A673 (cell line): ENCODE measurements around the gene BIRC5. TPM values are rescaled to one million over a fixed set of nuclear protein-coding genes. Genes with fewer than 3 reads are reported as not detected.

ENCODE experiments used
- BruUV-seq: library from RNA; stranded (reverse); fragments of 400-500 nt; replicated peaks from 2 replicates; lab custom pipeline; 2021; lab: Mats Ljungman, UMichigan
- CTCF ChIA-PET: fragments of 300-600 bp; sonication (Branson Sonifier 250); formaldehyde crosslinking; loops from one replicate; lab custom pipeline; 2022; ENCODE audit warnings: antibody characterized with exemption; lab: Charles Lee
- POLR2A ChIA-PET: fragments of 300-600 bp; sonication (Branson Sonifier 250); formaldehyde crosslinking; loops from one replicate; lab custom pipeline; 2022; ENCODE audit warnings: antibody characterized with exemption; ENCODE audit not compliant: low non-redundant PET; lab: Charles Lee
- DNase-seq: peaks from one replicate; pipeline ENCODE4 v3.0.0-alpha.2; 2015; ENCODE audit warnings: low spot score
- H3K27ac ChIP-seq: fragments of 200-600 bp; sonication (generic); 2 replicates; pipeline ENCODE4 v1.5.1; 2016; ENCODE audit warnings: mixed run types, low read depth, mild to moderate bottlenecking, mixed read lengths, antibody characterized with exemption, low read length; ENCODE audit not compliant: poor library complexity, severe bottlenecking
- H3K27me3 ChIP-seq: fragments of 200-600 bp; sonication (generic); replicated peaks from 2 replicates; pipeline ENCODE4 v1.6.1; 2017; ENCODE audit warnings: mixed run types, low read depth, mild to moderate bottlenecking, mixed read lengths, antibody characterized with exemption, low read length; ENCODE audit not compliant: insufficient read depth, poor library complexity
- H3K36me3 ChIP-seq: fragments of 200-600 bp; sonication (generic); 2 replicates; pipeline ENCODE4 v1.6.1; 2016; ENCODE audit warnings: mixed run types, mild to moderate bottlenecking, mixed read lengths, antibody characterized with exemption, low read length; ENCODE audit not compliant: insufficient read depth, poor library complexity, severe bottlenecking
- H3K4me1 ChIP-seq: fragments of 200-600 bp; sonication (generic); 2 replicates; pipeline ENCODE4 v1.6.1; 2017; ENCODE audit warnings: mixed run types, mild to moderate bottlenecking, mixed read lengths, antibody characterized with exemption, low read length; ENCODE audit not compliant: insufficient read depth, poor library complexity, severe bottlenecking
- H3K4me3 ChIP-seq: fragments of 200-600 bp; sonication (generic); 2 replicates; pipeline ENCODE4 v1.5.1; 2016; ENCODE audit warnings: low read depth, mixed run types, mild to moderate bottlenecking, mixed read lengths, low read length; ENCODE audit not compliant: poor library complexity, severe bottlenecking
- H3K9me3 ChIP-seq: fragments of 200-600 bp; sonication (generic); 2 replicates; pipeline ENCODE4 v1.6.1; 2016; ENCODE audit warnings: mixed run types, low read depth, mild to moderate bottlenecking, mixed read lengths, antibody characterized with exemption, low read length; ENCODE audit not compliant: poor library complexity, severe bottlenecking
- EZH2 ChIP-seq: fragments of 200-600 bp; sonication (generic); IDR thresholded peaks from 2 replicates; pipeline ENCODE4 v1.6.1; 2017; ENCODE audit warnings: borderline replicate concordance, low read depth, mild to moderate bottlenecking, mixed read lengths, antibody characterized with exemption, low read length; ENCODE audit not compliant: poor library complexity, severe bottlenecking
- intact Hi-C: fragments of 100-400 bp; cut with micrococcal nuclease; formaldehyde crosslinking; loops from one replicate; pipeline ENCODE4 v1.10.0; 2022; ENCODE audit not compliant: unreplicated experiment
- total RNA-seq: library from RNA; stranded (reverse); gene quantifications from 2 replicates; pipeline ENCODE4 v1.2.3, GENCODE V29; 2021
- TF ChIP-seq, protein P1 (sequence below): fragments of 300-800, 200-600 bp; sonication (generic); conservative IDR thresholded peaks from 2 replicates; pipeline ENCODE4 v1.5.1; 2017; ENCODE audit warnings: low read depth, mild to moderate bottlenecking, antibody characterized with exemption, low read length, moderate library complexity, mixed read lengths

BIRC5 gene
- total RNA-seq, 1 experiment from 2014 or later: 158 TPM

GRCh38 chr17:78257810-78258322 lies 43.8 kb downstream of the BIRC5 start:
- Histone ChIP-seq H3K9me3 (no peaks in the 10 kb centered on the region), H3K27me3 (no peaks in the 10 kb centered on the region), H3K4me3 (no peak overlapping the region), H3K27ac (peak overlapping the region; percentile 23), H3K4me1 (peaks cover 16% of the 10 kb centered on the region), H3K36me3 (no peaks in the 10 kb centered on the region)
- DNase-seq: no peak
- TF ChIP-seq, protein P1, sequence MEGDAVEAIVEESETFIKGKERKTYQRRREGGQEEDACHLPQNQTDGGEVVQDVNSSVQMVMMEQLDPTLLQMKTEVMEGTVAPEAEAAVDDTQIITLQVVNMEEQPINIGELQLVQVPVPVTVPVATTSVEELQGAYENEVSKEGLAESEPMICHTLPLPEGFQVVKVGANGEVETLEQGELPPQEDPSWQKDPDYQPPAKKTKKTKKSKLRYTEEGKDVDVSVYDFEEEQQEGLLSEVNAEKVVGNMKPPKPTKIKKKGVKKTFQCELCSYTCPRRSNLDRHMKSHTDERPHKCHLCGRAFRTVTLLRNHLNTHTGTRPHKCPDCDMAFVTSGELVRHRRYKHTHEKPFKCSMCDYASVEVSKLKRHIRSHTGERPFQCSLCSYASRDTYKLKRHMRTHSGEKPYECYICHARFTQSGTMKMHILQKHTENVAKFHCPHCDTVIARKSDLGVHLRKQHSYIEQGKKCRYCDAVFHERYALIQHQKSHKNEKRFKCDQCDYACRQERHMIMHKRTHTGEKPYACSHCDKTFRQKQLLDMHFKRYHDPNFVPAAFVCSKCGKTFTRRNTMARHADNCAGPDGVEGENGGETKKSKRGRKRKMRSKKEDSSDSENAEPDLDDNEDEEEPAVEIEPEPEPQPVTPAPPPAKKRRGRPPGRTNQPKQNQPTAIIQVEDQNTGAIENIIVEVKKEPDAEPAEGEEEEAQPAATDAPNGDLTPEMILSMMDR: no peak
- TF ChIP-seq EZH2: no peak
- intact Hi-C loops: no loop called here
- CTCF ChIA-PET: no interaction called here
- POLR2A ChIA-PET: no interaction called here
- BruUV-seq: no TSS peak

GRCh38 chr17:78258323-78259191 lies 44.5 kb downstream of the BIRC5 start:
- H3K4me3 ChIP-seq: no peak overlapping the region
- no peaks in the 10 kb centered on the region for H3K9me3 ChIP-seq
- H3K27me3 ChIP-seq: no peaks in the 10 kb centered on the region
- BruUV-seq: no TSS peak
- POLR2A ChIA-PET: no interaction called here
- TF ChIP-seq EZH2: no peak
- TF ChIP-seq, protein P1: no peak
- peak overlapping the region; percentile 31 for H3K27ac ChIP-seq
- CTCF ChIA-PET: interaction anchor here (0.7 to 1.5 kb wide), 2 partner anchors 7 to 131 kb away, joined by 3 read pairs; no protein-coding TSS in a partner anchor
- peak; percentile 86 for DNase-seq
- peaks cover 16% of the 10 kb centered on the region for H3K4me1 ChIP-seq
- H3K36me3 ChIP-seq: no peaks in the 10 kb centered on the region
- intact Hi-C loops: no loop called here

DNA sequence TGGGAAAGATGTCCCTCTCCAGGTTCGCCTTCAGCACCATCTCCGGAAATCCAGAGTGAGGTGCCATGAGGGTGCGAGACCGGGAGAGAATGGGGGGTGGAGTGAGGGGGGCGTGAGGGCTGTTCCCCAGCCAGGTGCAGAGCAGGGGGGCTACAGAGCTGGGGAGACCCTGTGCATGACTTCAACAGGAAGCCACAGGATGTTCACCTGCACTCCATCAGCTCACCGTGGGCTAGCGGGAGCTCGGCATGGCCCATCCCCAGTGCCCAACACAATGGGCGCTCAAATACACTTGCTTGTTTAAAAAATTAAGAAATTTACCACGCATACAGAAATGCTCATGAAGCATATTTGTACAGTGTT lies 45.1 kb downstream of the BIRC5 start:
- Histone ChIP-seq H3K36me3 (no peaks in the 10 kb centered on the region), H3K27ac (no peak overlapping the region), H3K4me3 (no peak overlapping the region), H3K9me3 (no peaks in the 10 kb centered on the region), H3K27me3 (no peaks in the 10 kb centered on the region), H3K4me1 (peaks cover 16% of the 10 kb centered on the region)
- no TSS peak for BruUV-seq
- ChIA-PET POLR2A (no interaction called here), CTCF (interaction anchor here (0.7 to 1.5 kb wide), 2 partner anchors 8 to 131 kb away, joined by 3 read pairs; no protein-coding TSS in a partner anchor)
- intact Hi-C loops: no loop called here
- no peak for DNase-seq
- TF ChIP-seq, protein P1: no peak
- TF ChIP-seq EZH2: no peak
